HT-29 (cell line): Measurements from ENCODE around the gene KIF9. TPM values are rescaled to one million over a fixed set of nuclear protein-coding genes. Genes with fewer than 3 reads are reported as not detected.
"Not testable (repeated sequence)": the region's sequence is repeated elsewhere in the genome, so short reads cannot be mapped to it uniquely, and the experiment has no call there.

Experiments used
- DNase-seq: peaks from one replicate; pipeline ENCODE4 v3.0.0-alpha.2; 2015; ENCODE audit warnings: low spot score
- total RNA-seq: library from RNA; depleted of rRNA; stranded (reverse); fragments of >200 nt; shearing (Covaris generic); gene quantifications from 2 replicates; pipeline ENCODE4 v1.2.3, GENCODE V29; 2014

The KIF9 gene
- total RNA-seq, 1 experiment from 2014 or later = 28.7 TPM

DNA sequence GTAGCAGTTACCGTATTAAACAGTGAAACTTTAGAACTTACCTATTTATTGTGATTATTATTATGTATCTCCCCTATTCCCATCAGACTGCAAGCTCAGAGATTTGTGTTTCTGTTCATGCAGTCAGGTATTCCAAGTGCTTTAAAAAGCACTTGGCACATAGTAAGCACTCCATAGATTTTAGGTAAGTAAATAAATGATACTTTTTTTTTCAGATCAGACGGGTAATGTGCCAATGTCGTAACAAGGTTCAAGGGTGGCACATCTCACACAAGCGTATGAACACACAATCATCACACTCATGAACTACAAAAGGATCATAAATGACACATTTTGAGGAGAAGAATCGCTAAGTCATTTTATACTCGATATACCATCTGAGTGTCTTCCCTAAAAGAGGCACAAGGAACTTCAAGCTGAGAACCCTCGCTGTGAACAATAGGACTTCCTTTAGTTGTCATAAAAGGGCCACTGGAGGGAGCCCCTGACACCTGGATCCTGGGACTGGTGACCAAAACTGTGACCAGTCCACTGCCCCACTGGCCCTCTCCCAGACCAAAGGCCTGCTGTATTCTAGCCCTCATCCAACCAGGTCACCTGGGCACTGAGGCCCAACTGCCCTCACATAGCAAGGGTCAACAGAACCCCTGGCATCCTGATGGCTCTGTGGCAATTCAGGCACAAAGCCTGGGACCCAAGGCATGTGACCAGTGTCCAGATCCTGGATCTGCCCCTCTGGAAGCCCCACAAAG, 32.1 kb downstream of the KIF9 start:
- peak; percentile 45 for DNase-seq

- no peak for DNase-seq
Observed at GRCh38 chr3:47247131-47248064, 35.2 kb downstream of the KIF9 start.

- no peak for DNase-seq
Observed at GRCh38 chr3:47245271-47245670, 37.3 kb downstream of the KIF9 start.

DNA sequence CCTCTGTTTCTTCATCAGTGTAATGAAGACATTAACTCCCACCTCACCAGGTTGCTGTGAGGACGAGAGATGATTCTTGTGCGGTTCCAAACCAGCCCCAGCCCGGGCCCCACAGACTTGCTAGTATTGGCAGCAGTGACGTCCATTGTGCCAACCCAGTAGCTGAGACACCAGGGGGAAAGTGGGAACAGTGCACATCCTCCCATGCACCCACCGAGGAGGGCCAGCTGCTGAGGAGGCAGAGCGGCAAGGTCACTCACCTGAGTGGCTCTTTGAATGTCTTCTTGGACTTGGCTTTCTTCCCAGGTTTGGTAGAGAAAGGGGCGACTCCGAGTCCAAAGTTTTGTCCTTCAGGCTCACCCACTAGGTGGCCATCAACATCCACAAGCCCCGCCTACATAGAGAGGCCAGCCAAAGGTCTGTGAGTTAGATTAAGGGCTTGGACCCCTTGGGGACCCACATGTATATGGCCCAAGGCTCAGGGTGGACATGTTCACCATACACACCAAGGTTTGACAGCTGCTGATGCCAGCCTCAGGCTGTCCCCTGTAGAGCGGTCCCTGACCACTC, 38.0 kb downstream of the KIF9 start:
- DNase-seq = no peak

GRCh38 chr3:47243419-47244147, 39.0 kb downstream of the KIF9 start:
- no peak for DNase-seq

DNA sequence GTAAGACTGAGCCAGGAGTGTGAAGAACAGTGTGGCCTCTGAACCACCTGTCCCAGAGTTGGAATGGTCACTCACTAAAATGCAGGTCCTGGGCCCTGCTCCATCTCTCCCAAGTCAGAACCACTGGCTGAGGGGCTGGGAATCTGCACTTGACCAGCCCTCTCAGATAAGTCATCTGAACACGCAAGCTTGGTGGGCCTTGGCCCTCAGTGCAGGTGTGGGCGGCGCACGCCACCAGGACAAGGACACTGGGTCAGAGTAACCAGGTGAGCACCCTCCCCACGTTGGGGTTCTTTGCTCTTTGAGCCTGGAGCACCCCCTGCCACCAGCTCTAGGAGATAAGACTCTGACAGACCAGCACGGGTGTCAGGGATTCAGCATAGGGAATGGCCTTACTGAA, 42.7 kb downstream of the KIF9 start:
- DNase-seq = no peak

DNA sequence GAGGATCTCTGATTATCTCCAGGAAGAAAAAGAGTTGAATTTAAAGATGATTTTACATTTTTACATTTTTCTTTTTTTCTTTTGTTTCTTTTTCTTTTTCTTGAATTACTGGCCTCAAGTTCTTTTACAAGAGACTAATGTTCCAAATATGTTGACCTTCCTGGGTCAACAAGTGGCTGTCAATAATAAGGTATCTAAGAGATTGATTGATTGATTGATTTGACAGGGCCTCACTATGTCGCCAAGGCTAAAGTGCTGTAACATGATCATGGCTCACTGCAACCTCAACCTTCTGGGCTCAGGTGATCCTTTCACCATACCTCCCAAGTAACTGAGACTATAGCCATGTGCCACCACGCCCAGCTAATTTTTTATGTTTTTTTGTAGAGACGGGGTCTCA, 44.6 kb downstream of the KIF9 start:
- no peak for DNase-seq

- no peak for DNase-seq
Observed at GRCh38 chr3:47228088-47228487, 54.5 kb downstream of the KIF9 start.

GRCh38 chr3:47227678-47228077, 54.9 kb downstream of the KIF9 start:
- no peak for DNase-seq

GRCh38 chr3:47225310-47225906, 57.2 kb downstream of the KIF9 start:
- no peak for DNase-seq

DNA sequence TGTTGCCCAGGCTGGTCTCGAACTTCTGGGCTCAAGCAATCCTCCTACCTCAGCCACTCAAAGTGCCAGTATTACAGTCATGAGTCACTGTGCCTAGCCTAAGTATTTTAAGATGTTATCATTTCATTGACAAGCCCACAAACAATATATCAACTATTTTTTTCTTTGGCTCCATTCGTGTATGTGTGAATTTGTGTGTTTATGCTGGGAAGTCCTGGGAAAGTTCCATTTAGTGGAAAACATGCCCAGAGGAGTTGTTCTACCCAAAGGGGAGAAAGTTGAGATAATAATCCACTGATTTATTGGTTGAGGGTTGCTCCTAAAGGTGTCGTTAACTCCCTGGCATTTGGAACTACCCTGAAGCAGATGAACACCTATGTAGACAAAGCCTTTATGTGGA, 58.8 kb downstream of the KIF9 start:
- DNase-seq = no peak

DNA sequence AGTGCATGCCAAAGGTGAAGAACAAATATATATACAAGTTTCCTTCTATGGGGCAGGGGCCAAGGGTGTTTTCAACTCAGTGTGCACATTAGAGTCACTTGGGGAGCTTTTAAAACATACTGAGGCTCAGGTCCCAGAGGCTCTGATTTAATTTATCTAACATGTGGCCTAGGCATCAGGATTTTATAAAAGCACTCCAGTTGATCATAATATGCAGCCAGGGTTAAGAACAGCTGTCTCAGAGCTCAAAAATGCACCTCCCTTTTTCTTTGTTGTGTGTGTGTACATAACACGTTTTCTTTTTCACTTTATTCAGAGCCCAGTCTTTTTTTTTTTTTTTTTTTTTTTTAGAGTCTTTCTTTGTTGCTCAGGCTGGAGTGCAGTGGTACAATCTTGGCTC, 60.8 kb downstream of the KIF9 start:
- no peak for DNase-seq

DNA sequence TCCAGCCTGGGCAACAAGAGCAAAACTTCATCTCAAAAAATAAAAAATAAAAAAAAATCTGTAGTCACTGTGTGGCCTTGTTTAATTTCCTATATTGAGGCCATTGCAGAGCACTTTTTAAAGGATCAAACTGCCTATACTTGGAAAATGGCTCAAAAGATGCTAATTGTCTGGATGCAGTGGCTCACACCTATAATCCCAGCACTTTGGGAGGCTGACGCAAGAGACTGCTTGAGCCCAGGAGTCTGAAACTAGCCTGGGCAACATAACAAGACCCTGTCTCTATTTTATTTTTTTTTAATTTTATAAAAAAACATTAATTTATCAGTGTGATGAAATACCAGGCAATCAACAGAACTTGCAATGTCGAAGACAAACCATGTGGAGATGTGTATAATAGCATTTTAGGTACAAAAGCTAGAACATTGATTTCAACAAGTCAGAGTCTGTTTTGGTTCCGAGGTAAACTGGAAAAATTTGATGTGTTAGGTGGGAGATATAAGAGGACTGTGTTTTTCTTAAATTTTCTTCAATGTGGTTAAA, 71.7 kb downstream of the KIF9 start:
- DNase-seq = no peak

- not testable (repeated sequence) for DNase-seq
Observed at GRCh38 chr3:47206022-47206421, 76.6 kb downstream of the KIF9 start.

DNA sequence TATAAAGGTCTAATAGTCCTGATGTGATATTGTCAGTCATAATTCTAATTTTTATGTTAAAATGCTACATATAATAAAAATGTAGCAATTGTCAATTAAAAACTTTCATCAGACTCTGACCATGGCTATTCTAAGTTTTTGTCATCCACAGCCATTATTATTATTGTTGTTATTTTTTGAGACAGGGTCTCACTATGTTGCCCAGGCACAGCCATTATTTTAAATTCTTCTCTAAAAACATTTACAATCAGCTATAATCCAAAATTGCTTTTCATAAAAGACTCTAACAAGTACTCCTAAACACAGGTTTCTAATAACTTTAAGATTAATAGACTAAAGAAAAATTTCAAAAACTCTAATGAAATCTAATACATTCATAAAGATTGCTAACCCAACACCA, 77.7 kb downstream of the KIF9 start:
- no peak for DNase-seq

- DNase-seq = no peak
Observed at GRCh38 chr3:47202542-47202941, 80.1 kb downstream of the KIF9 start.

- DNase-seq = no peak
Observed at GRCh38 chr3:47197287-47197686, 85.3 kb downstream of the KIF9 start.

- no peak for DNase-seq
Observed at GRCh38 chr3:47194994-47195393, 87.6 kb downstream of the KIF9 start.

DNA sequence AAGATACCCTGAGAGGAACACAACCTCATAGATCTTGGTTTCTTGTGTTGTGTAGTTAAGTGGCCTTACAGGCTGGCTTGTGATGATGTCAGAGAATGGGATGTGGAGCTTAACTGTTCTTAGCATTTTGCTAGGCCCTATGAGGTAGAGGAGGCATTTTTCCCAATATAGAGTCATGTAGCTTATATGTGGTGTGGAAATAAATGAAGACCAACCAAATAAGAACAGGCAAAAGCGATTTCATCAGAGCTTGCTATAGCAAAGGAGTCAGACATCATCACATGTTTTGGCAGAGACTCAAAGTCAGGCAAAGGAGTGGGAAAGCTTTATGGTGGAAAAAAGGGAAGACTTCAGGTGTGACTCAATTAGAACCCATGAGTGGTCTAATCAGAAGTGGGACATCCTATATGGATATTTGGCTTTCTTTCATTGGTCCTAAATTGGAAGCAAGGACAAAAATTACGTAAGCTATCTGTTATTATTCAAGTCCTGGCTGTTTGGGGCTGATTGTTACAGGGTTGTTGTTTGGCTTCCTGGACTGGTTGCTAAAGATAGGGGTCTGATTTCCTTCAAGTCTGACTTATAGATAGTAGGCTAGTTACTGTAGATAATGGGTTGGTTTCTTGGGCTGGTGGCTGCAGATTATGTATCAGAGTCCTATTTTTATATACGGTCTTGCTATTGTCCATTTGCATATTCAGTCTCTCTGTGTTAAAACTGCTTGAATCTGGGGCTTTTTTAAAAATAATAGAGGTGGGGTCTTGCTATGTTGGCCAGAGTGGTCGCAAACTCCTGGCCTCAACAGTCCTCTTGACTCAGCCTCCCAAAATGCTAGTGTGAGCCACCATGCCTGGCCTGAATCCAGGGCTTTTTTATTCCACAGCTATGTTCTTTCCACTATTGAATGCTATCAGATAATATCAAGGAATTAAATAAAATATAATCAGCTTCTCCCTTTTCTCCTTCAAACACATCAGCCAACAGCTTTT, 88.4 kb downstream of the KIF9 start:
- no peak for DNase-seq

- no peak for DNase-seq
Observed at GRCh38 chr3:47186285-47186684, 96.3 kb downstream of the KIF9 start.
